Measurements from ENCODE around the gene OR2T35.

The OR2T35 gene

DNA sequence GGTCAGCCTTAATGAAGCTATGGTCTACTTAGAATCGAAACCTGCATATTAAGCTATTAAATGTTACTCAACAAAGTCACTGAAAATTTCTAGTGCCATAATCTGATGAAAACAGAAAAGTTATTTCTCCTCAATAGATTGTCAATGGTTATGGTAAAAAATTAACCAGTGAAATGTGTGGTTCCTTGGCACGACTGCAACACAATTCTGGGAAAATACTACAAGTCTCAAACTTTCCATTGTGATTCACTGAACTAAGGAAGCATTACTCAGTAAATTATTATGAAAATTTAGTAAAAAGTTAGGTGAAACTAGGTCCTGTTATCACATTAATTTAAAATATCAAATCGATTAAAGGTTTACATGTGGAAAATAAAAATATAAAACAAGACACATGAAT lies 34.8 kb downstream of the OR2T35 start:
- DNase-seq (ENCODE audit: low read depth) = no peak

GRCh38 chr1:248599396-248599795 lies 45.7 kb downstream of the OR2T35 start:
- TF ChIP-seq CTCF (IDR thresholded peaks at IDR 0.05; ENCODE audit: low read depth, low read length, missing control alignments) = no peak
- DNase-seq (ENCODE audit: low read depth) = no peak
- H3K4me3 ChIP-seq (ENCODE audit: low read depth, low read length) = no peak overlapping the region

More for the DNA sequence above, 34.8 kb downstream of the OR2T35 start:
- no peak overlapping the region for H3K4me3 ChIP-seq (ENCODE audit: low read depth, low read length)
- no peak for TF ChIP-seq CTCF (IDR thresholded peaks at IDR 0.05; ENCODE audit: low read depth, low read length, missing control alignments)

DNA sequence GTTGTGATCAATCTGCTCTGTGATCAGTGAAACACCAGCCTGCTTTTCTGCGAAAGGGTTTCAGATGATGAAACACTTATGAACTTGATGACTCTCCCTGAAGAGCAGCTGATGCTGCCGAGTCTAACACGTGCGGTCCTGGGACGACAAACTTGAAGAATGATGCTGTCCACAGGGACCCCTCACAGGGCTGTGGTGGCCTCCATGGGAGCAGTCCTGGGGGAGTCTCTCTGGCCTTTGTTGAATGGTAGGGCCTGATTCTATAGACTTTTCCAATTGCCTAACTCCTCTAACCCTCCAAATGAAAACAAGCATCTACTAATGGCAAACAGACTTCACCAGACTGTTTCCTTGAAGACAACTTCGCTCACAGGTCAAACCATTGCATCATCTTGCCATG lies 47.5 kb downstream of the OR2T35 start, which contains the start of gene OR2T10:
Gene OR2T10, minus strand, starts transcription at position 112 of the 400 bp plus-strand sequence. CDS start 3,932 bp downstream, outside the sequence.
- no peak within 1 kb of the TSS for H3K4me3 ChIP-seq (ENCODE audit: low read depth, low read length)
- no peak for TF ChIP-seq CTCF (IDR thresholded peaks at IDR 0.05; ENCODE audit: low read depth, low read length, missing control alignments)
- no peak for DNase-seq (ENCODE audit: low read depth)

DNA sequence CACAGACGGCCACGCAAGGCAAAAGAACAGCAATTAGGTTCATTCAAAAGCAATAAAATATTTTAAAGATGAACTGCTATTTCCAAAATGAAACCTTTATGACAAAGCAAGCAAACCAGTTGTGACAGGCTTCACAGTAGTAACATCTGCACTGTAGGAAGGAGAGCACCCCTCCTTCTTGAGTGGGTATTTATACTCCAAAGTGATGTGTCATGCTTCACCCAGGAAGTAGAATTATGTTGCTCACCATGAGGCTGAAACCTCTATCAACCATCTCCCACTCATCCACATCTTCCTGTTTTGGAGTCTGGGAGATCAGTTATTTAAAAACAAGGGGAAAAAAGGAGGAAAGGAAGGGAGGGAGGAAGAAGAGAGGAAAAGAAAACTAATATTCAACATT lies 48.5 kb downstream of the OR2T35 start:
- no peak overlapping the region for H3K4me3 ChIP-seq (ENCODE audit: low read depth, low read length)
- TF ChIP-seq CTCF (IDR thresholded peaks at IDR 0.05; ENCODE audit: low read depth, low read length, missing control alignments) = no peak
- no peak for DNase-seq (ENCODE audit: low read depth)

- DNase-seq (ENCODE audit: low read depth) = no peak
- no peak for TF ChIP-seq CTCF (IDR thresholded peaks at IDR 0.05; ENCODE audit: low read depth, low read length, missing control alignments)
- no peak overlapping the region for H3K4me3 ChIP-seq (ENCODE audit: low read depth, low read length)
Observed at GRCh38 chr1:248593226-248593625, 51.9 kb downstream of the OR2T35 start.

DNA sequence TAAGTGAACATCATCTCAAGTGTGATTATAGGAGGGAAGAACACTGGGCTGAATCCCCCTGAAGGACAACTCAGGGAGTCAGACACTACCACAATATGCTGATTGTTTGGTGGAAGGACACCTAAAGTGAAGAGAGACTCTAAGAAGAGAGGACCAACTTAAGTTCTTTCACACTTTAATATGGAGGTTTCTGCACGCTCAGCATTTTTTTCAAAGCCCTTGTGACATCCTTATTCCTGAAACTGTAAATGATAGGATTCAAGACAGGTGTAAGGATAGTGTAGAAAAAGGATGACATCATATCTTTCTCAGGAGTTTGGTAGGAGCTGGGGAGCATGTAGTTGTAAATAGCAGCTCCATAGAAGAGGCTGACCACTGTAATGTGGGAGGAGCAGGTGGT lies 52.4 kb downstream of the OR2T35 start:
- no peak overlapping the region for H3K4me3 ChIP-seq (ENCODE audit: low read depth, low read length)
- DNase-seq (ENCODE audit: low read depth) = no peak
- no peak for TF ChIP-seq CTCF (IDR thresholded peaks at IDR 0.05; ENCODE audit: low read depth, low read length, missing control alignments)

- TF ChIP-seq CTCF (IDR thresholded peaks at IDR 0.05; ENCODE audit: low read depth, low read length, missing control alignments) = no peak
- no peak overlapping the region for H3K4me3 ChIP-seq (ENCODE audit: low read depth, low read length)
- DNase-seq (ENCODE audit: low read depth) = no peak
Observed at GRCh38 chr1:248590055-248590454, 55.0 kb downstream of the OR2T35 start.

All from GM12864 (cell line).